ENCODE data around the gene COIL.

COIL gene

GRCh38 chr17:56910509-56911235 is 50.2 kb downstream of the COIL start:
- DNase-seq (ENCODE audit: low read depth in 1 of 2, low spot score in 1 of 2) = no peak

- DNase-seq (ENCODE audit: low read depth in 1 of 2, low spot score in 1 of 2) = no peak
Observed at GRCh38 chr17:56909742-56910508, 50.9 kb downstream of the COIL start.

- no peak for DNase-seq (ENCODE audit: low read depth in 1 of 2, low spot score in 1 of 2)
Observed at GRCh38 chr17:56908001-56908542, 52.8 kb downstream of the COIL start.

- DNase-seq (ENCODE audit: low read depth in 1 of 2, low spot score in 1 of 2) = no peak
Observed at GRCh38 chr17:56903560-56903959, 57.3 kb downstream of the COIL start.

GRCh38 chr17:56902348-56902747 is 58.5 kb downstream of the COIL start:
- no peak for DNase-seq (ENCODE audit: low read depth in 1 of 2, low spot score in 1 of 2)

- DNase-seq (ENCODE audit: low read depth in 1 of 2, low spot score in 1 of 2) = no peak
Observed at GRCh38 chr17:56899403-56899802, 61.4 kb downstream of the COIL start.

- DNase-seq (ENCODE audit: low read depth in 1 of 2, low spot score in 1 of 2) = no peak
Observed at GRCh38 chr17:56898874-56899273, 62.0 kb downstream of the COIL start.

- no peak for DNase-seq (ENCODE audit: low read depth in 1 of 2, low spot score in 1 of 2)
Observed at GRCh38 chr17:56897646-56898424, 63.0 kb downstream of the COIL start.

- DNase-seq (ENCODE audit: low read depth in 1 of 2, low spot score in 1 of 2) = no peak
Observed at GRCh38 chr17:56896968-56897359, 63.9 kb downstream of the COIL start.

GRCh38 chr17:56896217-56896967 is 64.5 kb downstream of the COIL start:
- DNase-seq (ENCODE audit: low read depth in 1 of 2, low spot score in 1 of 2) = no peak

GRCh38 chr17:56894859-56895455 is 65.9 kb downstream of the COIL start:
- DNase-seq (ENCODE audit: low read depth in 1 of 2, low spot score in 1 of 2) = no peak

GRCh38 chr17:56893503-56893902 is 67.3 kb downstream of the COIL start:
- DNase-seq (ENCODE audit: low read depth in 1 of 2, low spot score in 1 of 2) = no peak

GRCh38 chr17:56892333-56892732 is 68.5 kb downstream of the COIL start:
- no peak for DNase-seq (ENCODE audit: low read depth in 1 of 2, low spot score in 1 of 2)

- DNase-seq (ENCODE audit: low read depth in 1 of 2, low spot score in 1 of 2) = peak in 1 of 2 donors; percentile 27
Observed at GRCh38 chr17:56891751-56892150, 69.1 kb downstream of the COIL start.

GRCh38 chr17:56890906-56891674 is 69.8 kb downstream of the COIL start:
- DNase-seq (ENCODE audit: low read depth in 1 of 2, low spot score in 1 of 2) = no peak

GRCh38 chr17:56890390-56890789 is 70.5 kb downstream of the COIL start:
- DNase-seq (ENCODE audit: low read depth in 1 of 2, low spot score in 1 of 2) = no peak

Measured in activated CD4-positive, alpha-beta T cell treated with anti-CD3 and anti-CD28 coated beads, Interleukin-2, amount 50 U/mL, for 24 hours (primary cell).